A549 treated with dexamethasone at 1 μM for 4 hours (cell line): ENCODE measurements around the gene NACA. TPM values are rescaled to one million over a fixed set of nuclear protein-coding genes. Genes with fewer than 3 reads are reported as not detected.

Experiments used
- total RNA-seq: library from RNA; stranded (reverse); fragments of 200-300 nt; extraction: Qiagen RNA extraction; gene quantifications from 5 replicates; pipeline ENCODE4 v1.2.3, GENCODE V29; 2022

The NACA gene
- 1,389 to 2,133 TPM (median 1,421 TPM) in 5 replicates for total RNA-seq

DNA sequence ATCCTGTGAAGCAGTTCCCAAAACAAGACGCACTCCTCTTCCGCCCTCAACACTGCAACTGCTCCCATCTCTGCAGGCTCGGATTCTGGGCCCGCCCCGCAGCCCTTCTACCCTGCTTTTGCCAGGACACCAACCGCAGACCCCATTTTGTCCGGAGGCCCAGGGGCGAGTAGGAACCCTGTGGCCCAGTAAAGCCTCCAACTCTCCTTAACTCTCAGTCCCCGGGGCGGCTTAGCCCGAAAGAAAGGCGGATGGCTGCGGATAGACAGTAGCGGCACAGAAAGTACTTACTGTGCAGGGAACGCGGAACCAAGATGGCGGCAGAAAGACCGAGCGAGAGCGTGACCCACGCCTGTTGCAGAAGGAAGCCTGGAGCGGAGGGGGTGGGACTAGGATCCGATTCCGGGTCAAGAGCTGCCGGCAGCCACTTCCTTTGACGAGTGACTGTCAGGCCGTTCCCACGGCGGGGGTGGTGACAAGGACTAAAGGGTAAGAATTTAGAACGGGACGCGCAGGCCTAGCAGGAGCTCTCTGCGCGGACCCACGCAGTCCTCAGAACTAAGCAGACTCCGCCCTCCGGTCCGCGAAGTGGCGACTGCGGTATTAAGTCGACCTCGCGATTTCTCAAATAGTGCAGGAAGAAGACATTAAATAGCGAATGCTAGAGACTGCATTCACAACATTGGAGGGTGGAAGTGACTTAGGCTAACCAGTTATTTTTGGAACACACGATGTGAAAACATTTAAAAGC, at the start of gene NACA:
Gene NACA, minus strand, starts transcription at position 328 of the 751 bp plus-strand sequence. CDS start 778 bp downstream, outside the sequence.

DNA sequence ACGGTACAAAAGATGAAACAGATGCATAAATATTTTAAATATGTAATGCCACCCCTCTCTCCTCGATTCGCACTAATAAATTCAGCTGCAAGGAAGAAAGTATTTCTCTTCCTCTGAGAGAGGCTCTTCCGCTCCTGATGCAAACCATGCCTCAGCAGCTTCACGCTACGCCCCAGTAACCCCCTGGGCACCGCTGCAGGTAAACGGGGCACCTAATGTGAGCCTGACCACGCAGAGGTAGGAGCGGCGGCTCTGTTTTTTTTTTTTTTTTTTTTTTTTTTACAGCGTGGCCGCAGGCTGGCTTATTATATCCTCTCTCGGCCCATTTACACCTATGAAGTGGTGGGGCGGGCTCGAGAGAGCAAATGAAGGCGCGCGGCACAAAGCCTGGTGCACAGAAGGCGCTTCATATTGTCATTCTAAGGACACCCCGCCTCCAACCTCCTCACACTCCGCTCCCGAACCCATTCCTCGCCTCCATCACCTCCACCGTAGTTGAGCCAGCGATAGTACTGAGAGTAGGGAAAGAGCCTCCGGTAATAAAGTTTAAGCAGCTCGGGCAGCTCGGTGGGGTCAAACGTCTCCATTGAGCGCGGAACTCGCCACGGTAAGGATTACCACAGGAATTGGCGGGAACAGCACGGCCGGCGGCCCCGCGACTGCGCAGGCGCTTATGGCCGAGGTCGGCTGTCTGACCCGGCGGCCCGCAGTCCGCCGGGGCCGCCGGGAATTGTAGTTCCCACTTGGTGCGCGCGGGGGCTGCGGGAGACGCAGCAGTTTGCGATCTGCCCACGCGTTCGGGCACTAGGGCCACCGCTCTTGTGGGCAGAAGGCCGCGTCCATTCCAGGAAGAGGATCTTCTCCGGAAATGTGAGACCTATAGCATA, 26.9 kb upstream of the NACA start, which contains the start of gene PRIM1:
Gene PRIM1, minus strand, starts transcription at position 612 of the 887 bp plus-strand sequence. Its CDS starts 25 bp downstream, at position 587.

DNA sequence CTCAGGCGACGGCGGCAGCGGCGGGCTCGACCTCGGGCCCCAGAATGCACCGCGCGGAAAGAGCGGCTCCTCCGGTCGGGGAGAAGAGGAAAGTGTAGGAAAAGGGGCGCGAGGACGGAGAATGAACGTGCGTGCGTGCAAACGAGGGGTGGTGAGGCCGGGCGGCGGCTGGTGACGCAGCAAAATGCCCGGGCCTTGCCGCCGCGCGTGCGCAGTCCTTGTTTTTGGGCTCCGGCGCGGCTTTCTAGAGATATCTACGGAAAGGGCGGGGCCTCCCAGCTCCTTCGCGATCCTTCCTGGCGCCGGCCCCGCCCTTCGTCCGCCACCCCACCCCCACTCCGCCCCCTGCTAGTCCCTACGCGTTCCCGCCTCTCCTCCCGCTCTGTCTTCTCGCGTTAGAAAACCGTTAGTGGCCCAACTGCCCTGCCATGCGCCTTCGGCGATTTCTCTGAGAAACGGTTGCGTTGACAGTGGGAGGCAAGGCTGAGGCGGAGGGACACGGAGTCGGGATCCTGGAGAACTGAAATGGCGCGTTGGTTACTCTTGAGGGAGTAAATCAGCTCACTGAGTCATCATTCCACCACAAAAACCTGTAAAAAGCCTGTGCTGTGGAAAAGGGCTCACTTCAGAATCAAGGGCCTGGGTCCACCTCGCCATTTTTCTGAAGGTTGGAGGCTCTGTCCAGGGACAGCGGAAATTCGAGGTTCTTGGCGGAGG, 36.8 kb downstream of the NACA start, which contains the start of gene PTGES3:
Gene PTGES3, minus strand, starts transcription at position 156 of the 717 bp plus-strand sequence. CDS start 285 bp downstream, outside the sequence.

Other genes starting within 250 kb of the NACA start
- gene GLS2, start 237.1 kb downstream of the NACA start, total RNA-seq: 0.07 to 0.28 TPM (median 0.11 TPM) in 5 replicates
- 10.0 to 15.1 TPM (median 12.5 TPM) in 5 replicates for gene RBMS2, start 203.5 kb downstream of the NACA start, total RNA-seq
- gene BAZ2A, start 95.0 kb downstream of the NACA start, total RNA-seq: 23.1 to 50.4 TPM (median 45.3 TPM) in 5 replicates
- gene ATP5F1B, start 79.3 kb downstream of the NACA start, total RNA-seq: 802 to 906 TPM (median 881 TPM) in 5 replicates
- gene PTGES3, start 37.0 kb downstream of the NACA start, total RNA-seq: 349 to 414 TPM (median 400 TPM) in 5 replicates
- gene PRIM1, start 27.0 kb upstream of the NACA start, total RNA-seq: 24.0 to 27.2 TPM (median 26.7 TPM) in 5 replicates
- 1.1 to 2.0 TPM (median 1.4 TPM) in 5 replicates for gene HSD17B6, start 38.0 kb upstream of the NACA start, total RNA-seq
- 0.05 to 0.08 TPM (median 0.07 TPM) in 4 of 5 replicates, not detected in the other for gene SDR9C7, start 209.1 kb upstream of the NACA start, total RNA-seq
- gene RDH16, start 232.3 kb upstream of the NACA start, total RNA-seq: 0.18 to 0.39 TPM (median 0.26 TPM) in 5 replicates